Loucy (cell line): ENCODE results near the gene DROSHA.

Source experiments
- EZH2phosphoT487 ChIP-seq: fragments of 200-600 bp; IDR thresholded peaks from 2 replicates; pipeline ENCODE4 v1.6.1; 2018; ENCODE audit warnings: antibody characterized with exemption, mild to moderate bottlenecking, moderate library complexity, borderline replicate concordance
- TF ChIP-seq, protein P1 (sequence below): fragments of 200-600 bp; sonication (generic); conservative IDR thresholded peaks from 2 replicates; pipeline ENCODE4 v1.5.1; 2014; ENCODE audit warnings: mild to moderate bottlenecking, antibody characterized with exemption, low read length

DNA sequence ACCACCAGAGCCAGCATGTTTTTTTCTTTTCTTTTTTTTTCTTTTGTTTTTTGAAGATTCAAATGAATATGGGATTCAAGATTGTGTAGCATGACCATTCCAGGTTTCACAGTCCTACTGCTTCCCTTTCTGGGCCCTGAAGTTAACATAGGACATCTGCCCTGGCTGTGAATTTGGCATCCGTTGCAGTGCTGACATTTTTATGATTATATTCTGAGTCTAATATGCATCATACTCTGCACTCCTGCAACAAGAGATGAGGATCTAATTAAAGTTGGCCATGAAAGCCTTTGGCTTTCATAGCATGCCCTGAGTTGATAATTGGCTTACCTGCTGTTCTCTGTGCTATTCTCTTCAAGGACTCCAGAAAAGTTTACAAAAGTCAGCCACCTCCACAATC is 30.1 kb upstream of the DROSHA start:
- TF ChIP-seq, protein P1, sequence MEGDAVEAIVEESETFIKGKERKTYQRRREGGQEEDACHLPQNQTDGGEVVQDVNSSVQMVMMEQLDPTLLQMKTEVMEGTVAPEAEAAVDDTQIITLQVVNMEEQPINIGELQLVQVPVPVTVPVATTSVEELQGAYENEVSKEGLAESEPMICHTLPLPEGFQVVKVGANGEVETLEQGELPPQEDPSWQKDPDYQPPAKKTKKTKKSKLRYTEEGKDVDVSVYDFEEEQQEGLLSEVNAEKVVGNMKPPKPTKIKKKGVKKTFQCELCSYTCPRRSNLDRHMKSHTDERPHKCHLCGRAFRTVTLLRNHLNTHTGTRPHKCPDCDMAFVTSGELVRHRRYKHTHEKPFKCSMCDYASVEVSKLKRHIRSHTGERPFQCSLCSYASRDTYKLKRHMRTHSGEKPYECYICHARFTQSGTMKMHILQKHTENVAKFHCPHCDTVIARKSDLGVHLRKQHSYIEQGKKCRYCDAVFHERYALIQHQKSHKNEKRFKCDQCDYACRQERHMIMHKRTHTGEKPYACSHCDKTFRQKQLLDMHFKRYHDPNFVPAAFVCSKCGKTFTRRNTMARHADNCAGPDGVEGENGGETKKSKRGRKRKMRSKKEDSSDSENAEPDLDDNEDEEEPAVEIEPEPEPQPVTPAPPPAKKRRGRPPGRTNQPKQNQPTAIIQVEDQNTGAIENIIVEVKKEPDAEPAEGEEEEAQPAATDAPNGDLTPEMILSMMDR: no peak
- TF ChIP-seq EZH2phosphoT487: no peak
